GM03348 (cell line): Measurements from ENCODE around the gene MYBPHL.

Experiments used
- DNase-seq: peaks from one replicate; pipeline ENCODE4 v3.0.0; 2012; ENCODE audit warnings: low spot score

Gene MYBPHL, protein sequence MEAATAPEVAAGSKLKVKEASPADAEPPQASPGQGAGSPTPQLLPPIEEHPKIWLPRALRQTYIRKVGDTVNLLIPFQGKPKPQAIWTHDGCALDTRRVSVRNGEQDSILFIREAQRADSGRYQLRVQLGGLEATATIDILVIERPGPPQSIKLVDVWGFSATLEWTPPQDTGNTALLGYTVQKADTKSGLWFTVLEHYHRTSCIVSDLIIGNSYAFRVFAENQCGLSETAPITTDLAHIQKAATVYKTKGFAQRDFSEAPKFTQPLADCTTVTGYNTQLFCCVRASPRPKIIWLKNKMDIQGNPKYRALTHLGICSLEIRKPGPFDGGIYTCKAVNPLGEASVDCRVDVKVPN

DNA sequence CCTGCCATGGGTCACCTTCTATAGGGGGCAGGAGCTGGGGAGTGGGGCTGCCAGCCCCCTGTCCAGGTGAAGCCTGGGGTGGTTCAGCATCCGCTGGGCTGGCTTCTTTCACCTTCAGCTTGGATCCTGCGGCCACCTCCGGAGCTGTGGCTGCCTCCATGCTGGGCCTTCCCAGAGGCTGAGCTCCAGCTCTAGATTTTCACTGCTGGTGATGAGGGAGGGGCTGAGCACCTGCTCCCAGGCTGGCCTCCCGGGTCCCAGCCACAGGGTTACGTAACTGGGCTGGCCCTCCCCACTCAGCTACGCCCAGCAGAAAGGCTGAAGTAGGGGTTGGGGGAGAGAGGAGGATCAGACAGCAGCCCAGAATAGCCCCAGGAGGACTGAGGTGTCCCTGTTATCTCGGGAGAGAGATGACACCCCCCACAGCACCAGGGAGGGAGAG is at the start of gene MYBPHL:
TSS of gene MYBPHL (minus strand) at position 180 of the 442 bp plus-strand sequence. CDS start at position 160, 20 bp downstream.
- DNase-seq, result no peak

DNA sequence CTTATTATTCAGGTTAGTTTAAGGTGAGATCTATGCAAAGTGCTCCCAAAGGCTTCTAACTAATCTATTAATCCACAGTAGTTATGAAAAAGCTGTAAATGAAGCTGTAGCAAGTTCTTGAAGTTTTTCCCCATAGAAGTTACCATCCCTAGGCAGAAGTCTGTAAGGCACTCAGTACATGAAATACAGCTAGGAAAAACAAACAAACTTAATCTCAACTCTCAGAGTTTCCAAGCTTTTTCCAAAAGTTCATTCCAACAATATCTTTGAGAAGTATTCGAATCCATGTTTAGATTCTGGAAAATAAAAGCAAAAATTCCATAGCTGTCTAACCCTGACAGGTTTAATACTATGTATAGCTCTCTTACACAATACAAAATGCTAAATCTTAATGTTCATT is 49.7 kb upstream of the MYBPHL start:
- DNase-seq, result no peak

DNA sequence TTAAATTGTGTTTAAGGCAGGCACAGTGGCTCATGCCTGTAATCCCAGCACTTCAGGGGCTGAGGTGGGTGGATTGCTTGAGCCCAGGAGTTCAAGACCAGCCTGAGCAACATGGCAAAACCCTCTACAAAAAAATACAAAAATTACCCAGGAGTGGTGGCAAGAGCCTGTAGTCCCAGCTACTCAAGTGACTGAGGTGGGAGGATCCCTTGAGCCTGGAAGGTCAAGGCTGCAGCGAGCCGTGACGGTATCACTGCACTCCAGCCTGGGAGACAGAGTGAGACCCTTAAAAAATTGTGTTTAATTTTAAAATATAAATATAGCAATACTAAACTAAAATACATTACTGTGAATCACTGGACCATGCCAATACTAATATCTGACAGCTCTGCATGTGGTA is 48.1 kb upstream of the MYBPHL start:
- DNase-seq, result no peak

DNA sequence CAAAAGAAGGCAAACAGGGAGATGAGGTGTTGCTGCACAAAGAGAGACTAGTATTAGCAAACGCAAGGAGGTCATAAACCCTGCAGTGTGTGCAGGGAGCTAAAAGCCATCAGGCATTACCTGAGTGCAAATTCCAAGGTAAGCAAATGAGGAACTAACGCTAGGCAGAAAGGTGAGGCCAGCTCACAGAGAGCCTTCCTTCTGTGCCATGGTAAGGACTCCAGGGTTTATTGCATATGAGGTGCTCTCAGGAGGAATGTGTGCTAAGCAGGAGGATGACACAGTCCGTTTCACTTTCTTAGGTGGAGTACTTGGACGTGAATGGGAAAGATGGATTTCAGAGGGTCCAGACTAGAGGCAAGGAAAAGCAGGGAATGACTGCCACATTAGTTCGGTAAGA is 44.6 kb upstream of the MYBPHL start:
- no peak for DNase-seq

DNA sequence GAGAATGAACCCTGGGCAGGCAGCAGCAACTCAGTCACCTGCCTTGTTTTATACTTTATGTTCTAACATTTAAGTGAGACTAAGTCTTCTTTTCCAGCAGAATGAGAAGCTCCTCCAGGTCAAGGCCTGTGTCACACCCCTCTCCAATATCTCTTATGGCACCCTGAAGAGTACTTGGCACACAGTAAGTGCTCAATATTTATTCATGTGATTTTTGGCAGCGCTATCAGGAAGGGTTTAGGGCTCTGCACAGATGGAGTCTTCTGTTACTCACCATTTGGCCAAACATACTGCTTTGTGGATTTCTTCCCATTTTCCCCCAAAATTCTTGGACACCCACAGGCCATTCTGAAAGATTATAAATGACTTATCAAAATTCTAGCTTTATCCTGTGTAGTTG is 43.8 kb upstream of the MYBPHL start:
- no peak for DNase-seq

DNA sequence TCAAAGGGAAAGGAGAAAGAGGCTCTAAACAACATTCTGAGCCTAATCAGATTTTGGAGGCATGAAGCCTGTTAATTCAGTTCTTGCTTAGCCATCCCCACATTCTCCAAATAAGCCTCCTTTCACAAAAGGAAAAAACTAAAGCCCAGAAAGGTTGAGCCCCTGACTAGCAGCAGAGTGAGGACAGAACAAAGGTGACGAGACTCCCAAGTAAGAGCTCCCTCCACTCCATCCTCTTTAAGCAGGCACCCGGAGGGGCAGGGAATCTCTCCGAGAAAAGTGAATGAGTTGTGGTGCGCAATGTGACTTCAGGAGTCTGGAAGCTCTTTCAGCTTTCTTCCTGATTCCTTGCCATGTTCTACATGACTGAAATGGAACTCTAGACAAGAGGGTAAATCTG is 43.4 kb upstream of the MYBPHL start:
- no peak for DNase-seq

DNA sequence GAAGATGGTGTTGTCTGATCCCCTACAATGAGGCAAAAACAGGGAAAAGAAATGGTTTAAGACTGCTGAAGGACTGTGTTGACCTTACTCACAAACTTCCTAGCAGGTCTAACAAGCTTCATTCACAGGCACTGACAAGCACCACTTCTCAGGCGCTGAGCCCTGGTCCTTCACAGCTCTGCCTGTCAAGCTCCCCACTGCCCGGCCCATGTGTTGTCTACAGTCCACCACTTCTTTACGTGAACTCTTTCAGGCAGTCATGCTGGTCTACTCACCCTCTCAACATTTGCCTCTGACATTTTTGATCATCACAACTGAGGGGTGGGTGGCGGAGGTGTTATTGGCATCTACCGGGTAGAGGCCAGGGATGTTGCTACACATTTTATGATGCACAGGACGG is 40.7 kb upstream of the MYBPHL start:
- no peak for DNase-seq

DNA sequence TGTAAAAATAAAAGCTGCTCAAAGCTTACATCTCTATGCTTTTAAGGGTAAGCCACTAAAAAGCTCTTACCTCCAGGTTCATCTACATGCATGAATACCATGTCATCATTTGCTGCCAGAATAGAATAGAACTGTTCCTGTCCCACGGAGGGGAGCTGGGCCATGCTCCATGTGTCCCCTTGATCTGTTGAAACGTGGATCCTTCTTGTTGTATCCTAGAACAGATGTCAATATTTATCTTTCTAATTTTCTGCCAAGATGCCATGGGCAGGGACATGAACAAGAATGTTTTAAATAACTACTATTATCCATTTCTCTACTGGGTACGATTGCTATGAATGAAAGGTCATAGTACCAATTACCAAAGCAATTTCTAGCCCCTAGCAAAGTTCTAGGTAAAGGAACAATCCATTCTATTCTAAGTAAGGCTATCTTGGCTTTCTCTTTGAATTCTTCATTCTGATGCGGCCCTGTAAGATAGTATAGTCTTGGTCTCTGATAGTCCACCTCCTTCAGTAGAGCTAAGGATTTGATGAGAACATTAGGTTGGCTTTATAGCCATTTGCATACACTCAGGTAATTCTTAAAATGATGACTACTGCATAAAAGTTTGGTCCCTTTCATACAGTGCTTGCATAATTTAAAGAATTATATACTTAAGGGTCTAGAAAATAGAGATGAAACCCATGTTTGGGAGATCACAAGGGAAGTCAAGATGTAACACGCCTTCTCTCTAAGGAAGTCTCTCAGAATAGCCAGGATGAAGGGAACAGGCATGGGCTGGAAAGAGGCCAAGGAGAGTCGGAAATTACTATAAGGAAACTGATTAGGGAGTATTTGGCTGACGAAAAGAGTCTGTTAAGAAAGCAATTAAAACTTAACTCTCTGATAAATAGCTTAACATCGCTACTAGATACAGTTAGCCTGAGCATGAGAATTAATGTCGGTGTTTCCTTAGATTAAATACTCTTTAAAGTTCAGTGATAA is 35.4 kb upstream of the MYBPHL start:
- no peak for DNase-seq

DNA sequence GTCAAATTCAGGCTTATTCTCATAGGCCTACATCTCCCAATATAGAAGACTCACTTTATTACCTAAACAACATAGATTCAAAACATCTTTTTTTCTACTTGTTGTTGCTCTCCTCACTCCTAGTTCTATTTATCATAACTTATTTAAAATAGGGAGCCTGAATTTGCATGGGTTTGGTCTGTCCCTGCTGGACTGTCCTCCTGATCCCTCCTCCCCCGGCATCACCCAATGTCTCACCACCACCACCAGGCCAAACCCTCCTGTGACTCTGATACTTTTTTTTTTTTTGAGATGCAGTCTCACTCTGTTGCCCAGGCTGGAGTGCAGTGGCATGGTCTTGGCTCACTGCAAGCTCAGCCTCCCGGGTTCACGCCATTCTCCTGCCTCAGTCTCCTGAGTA is 31.8 kb upstream of the MYBPHL start:
- DNase-seq, result no peak

DNA sequence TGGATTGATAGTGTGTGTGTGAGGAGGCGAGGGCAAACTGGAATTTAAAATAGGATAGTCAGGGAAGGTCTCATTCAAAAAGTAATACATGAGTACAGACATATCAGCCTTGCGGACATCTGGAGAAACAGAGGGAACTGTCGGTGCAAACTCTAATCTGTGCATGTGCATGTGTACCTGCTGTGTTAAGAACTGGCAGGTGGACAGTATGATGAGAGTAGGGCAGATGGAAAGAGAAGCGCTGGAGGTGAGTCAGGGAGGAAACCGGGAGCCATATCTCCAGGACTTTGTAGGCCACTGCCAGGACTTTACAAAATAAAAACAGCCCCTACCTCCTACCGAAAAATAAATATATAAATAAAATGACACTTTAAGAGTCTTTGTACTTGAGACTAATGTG is 31.3 kb upstream of the MYBPHL start:
- DNase-seq, result no peak

DNA sequence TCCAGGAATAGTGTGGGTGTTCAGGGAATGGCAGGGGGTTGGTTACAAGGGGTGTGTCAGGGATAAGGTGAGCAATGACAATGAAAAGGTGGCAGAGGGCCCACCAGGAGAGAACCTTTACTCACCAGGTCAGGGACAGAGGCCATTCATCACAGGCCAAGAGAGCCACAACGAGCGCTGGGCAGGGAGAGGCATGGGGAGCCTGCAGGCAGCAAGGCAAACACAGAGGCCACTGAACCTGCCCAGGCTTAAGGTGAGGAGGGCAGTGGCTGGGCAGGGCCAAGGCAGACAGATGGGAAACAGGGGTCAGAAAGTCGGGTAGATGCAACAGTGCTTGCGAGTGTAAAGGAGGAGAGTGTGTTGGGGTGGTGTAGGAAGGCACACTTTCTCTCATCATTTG is 28.3 kb upstream of the MYBPHL start:
- DNase-seq, result no peak

DNA sequence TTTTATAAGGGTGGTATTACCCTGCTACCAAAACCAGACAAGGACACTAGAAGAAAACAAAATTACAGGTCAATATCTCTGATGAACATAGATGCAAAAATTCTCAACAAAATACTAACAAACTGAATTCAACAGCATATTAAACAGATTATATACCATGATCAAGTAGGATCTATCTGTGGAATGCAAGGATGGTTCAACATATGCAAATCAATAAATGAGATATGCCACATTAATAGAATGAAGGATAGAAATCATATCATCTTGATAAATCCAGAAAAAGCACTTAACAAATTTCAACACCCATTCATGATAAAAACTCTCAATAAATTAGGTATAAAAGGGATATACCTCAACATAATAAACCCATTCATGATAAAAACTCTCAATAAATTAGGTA is 24.3 kb upstream of the MYBPHL start:
- DNase-seq, result no peak

DNA sequence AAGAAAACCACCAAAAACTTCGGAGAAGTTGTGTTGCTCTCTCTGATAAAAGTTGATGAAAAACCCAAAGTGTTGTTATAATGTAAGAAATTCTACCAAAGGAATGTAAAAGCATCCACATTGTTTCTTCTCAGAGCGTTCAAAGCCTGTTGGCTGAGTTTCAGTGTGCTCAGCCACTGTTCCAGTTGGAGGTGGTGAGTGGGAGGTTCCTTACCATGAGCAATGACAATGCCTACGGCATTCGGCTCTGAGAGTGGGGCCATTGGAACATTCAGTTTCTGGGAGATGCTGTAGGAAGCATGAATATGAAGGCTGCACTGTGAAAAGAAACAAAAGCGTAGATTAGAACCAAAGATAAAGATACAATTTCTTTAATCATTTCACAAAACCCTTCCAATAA is 20.5 kb upstream of the MYBPHL start:
- no peak for DNase-seq

DNA sequence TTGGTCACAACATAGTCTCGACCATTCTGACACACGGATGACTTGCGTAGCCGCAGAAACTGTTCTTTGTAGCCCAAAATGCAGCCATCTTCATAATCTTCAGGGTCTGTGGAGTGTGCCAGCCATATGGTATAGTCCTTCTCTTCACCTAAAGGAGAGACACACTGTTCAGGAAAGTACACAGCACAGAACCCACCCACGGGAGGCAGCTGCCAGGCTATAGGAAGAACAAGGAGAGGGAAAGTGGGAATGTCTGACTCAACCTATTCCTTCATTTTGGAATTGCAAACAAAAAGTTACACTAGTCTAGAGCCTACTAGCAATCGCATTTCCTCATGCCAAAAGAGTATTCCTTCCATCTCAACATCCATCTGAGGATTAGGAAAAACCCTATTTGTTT is 16.2 kb upstream of the MYBPHL start:
- DNase-seq, result no peak

DNA sequence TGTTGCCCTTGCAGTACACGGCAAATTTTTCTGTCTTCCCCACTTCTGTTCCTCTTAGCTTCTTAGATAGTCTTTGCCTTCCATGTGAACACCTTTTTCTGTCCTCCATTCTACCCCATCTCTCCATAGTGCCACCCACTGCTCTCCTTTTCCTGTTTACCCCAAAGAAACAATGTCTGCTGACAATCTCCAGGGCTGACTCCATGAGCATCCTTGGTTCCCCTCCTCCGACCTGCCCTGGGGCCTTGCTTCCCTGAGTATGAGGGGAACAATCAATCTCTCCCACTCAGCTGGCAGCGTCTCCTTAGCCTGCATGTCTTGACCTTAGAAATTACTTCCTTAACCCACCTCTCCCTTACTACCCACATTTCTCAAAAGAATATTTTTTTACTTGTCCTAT is 12.3 kb upstream of the MYBPHL start:
- no peak for DNase-seq

DNA sequence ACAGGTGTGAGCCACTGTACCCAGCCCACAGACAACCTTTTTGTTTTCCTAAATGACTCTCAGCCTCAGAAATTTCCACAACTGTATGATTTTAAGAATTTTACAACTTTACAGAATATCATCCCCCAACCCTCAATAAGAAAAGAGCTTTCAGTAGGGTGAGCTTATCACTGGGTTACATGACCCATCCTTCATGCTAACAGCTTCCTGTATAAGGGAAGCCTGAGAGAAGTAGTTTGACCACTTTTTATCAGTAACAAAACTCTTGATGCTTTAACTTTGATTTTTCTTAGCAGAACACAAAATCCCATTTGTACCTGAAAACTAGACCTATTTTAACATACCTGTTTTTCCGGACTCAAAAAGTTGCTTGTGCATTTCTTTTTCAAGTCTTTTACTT is 9.7 kb upstream of the MYBPHL start:
- no peak for DNase-seq

DNA sequence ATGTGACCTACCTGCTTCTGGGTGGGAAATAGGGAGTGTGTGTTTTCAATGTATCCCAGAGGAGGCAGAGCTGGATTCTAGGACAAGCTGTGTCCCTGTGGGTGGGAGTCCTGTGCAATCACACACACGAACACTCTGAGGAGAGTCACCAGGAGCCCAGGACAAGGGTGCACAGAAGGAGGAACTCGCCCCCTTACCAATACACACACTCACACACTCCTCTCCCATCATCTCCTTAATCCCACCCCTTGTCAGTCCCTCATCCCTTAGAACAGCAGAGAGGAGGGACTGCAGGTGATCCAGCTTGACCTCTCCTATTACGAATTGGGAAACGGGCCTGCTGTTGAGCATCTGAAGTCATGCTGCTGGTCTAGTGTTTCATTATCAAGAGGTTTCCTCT is 8.5 kb upstream of the MYBPHL start:
- DNase-seq, result no peak

DNA sequence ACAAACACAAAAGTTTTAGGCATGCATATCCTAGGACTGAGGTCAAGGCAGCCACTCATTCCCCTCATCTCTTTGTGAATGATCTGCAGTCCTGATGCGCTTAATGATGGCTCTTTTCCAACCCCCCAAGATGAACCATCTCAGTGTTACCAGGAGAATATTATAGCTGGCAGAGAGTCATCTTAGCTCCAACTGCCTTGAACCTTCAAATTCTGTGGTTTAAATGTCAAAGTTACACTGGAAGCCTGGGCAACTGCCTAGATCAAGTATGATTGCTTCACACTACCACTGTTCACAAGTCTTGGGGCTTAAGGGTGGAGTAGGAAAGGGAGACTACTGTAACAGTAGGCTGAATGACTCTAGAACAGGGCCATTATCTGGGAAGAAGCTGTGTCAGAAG is 8.0 kb upstream of the MYBPHL start:
- DNase-seq, result no peak

DNA sequence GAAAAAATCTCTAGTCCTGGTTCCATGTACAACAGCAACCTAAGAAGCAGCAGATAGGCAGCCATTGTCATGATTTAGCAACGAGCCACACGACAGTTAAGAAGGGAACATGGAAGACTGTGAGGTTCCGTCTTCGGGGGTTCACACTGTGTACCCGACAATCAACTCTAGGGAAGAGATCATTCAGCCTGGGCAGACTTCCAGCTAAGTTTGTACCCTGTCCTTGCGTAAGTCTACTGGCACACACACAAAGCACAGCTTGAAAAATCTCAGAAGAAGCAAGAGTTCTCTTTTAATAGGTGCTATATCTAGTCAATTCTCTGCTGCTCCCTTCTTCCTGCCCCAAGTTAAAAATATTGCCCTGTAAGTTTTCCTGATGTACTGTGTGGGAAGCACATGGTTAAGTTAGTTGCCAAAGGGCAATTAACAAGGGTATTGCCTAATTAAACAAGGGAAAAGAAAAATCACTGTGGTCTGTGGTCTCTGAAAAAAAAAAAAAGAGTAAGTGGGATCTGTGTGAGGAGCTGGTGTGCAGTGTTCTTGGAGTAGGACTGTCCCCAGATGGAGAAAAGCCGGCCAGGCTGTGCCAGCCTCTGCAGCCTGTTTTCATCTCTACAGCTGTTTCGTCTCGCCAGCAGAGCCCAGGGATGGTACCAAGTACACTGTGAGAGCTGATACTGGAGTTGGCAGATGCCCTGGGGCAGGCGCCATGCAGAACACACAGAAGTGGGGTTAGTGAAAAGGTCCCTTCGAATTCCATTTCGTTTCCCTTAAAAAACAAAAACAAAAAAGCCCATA is 6.4 kb upstream of the MYBPHL start:
- no peak for DNase-seq

DNA sequence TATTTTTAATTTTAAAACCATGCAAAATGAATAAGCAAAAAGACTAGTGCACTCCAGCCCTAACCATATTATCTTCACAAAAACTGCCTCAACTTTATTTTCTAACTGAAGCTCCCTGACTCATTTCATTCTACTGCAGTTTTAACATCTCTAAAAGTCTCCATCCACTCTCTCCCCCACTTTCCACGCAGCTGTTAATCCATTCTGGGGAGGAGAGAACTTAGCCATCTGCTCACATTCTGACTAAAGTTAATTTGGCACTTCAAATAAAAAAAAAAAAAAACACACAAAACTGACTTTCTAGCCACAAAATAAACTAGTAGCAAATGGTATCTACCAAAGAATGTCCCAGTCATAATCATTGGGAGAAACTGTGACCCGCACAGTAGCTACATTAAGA is 5.4 kb upstream of the MYBPHL start:
- DNase-seq, result no peak

DNA sequence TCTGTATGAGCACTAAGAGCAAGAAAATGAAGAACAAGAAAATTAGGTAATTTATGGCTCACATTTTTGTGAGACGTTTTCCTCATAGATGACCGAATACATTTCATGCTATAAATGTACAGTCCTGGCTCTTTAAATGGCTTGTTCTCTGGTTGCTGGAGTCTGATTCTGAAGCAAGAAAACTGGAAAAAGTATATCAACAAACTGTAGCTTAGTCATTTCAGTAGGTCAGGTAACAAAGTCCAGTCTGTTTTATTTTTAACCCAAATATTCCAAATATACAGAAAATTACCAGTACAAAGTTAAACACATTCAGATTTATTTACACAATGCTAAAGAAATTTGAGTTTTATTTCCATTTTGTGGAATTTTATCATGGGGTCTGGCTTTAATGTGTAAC is 2.5 kb upstream of the MYBPHL start:
- no peak for DNase-seq

DNA sequence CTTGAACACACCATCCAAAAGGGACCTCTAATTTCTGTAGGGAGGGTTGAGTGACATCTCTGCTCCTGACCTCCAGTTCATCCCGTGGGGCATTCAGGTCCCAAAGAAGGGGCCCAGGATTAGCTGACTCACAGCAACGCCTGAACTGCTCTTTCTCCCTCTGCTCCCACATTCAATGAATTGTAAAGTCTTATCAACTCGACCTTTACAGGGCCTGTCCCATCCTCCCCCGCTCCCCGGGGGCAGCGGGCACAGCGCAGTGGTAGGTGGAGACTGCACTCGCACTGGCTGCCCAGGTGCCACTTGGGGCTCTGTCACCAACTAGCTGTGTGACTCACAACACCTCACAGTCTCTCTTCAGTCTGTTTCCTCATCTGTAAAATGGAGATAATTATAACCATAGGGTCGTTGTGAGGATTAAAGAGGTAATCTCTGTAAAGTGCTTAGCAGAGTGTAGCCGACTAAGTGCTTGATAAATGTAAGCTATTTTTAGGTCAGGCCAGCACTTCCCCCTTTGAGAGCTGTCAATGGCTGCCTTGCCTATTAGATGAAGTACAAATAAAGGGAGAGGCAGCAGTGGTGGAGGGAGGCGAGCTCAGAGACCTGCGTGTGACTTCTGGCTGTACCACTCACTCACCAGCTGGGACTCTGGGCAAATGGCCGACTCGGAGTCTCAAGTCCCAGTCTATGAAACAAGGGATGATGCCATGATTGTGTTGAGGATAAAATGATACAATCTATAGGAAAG is 637 bp upstream of the MYBPHL start:
- no peak for DNase-seq
